ENCODE data around the gene GJC2.
"Not testable (repeated sequence)": the region's sequence is repeated elsewhere in the genome, so short reads cannot be mapped to it uniquely, and the experiment has no call there.

DNA sequence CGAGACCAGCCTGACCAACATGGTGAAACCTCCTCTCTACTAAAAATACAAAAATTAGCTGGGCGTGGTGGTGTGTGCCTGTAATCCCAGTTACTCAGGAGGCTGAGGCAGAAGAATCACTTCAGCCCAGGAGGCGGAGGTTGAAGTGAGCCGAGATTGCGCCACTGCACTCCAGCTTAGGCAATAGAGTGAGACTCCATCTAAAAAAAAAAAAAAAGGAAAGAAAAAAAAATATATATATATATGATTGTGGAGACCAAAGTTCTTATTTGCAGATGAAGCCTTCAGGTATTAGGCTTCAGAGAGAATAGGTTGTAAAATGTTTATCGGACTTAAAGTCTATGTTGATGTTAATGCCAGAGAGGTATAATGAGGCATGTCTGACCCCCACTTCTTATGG is 38.4 kb upstream of the GJC2 start:
- TF ChIP-seq FOXM1 (IDR thresholded peaks at IDR 0.05; ENCODE audit: borderline replicate concordance); CTBP1 (IDR thresholded peaks at IDR 0.05; ENCODE audit: borderline replicate concordance); FOXA1 (IDR thresholded peaks at IDR 0.05): not testable (repeated sequence)

Measured in HEK293T (cell line).